Left ventricle myocardium inferior (tissue), 1 donor: Measurements from ENCODE around the gene TET1. TPM values are rescaled to one million over a fixed set of nuclear protein-coding genes. Genes with fewer than 3 reads are reported as not detected.

Experiments
- DNase-seq: peaks from one replicate; pipeline ENCODE4 v3.0.0-alpha.2; 2020
- H3K27ac ChIP-seq: fragments of 200-600 bp; replicated peaks from 2 replicates; pipeline ENCODE4 v1.8.0; 2021
- H3K27me3 ChIP-seq: fragments of 200-600 bp; 2 replicates; pipeline ENCODE4 v1.8.0; 2021; ENCODE audit warnings: low read depth
- H3K36me3 ChIP-seq: fragments of 200-600 bp; 2 replicates; pipeline ENCODE4 v1.8.0; 2021
- H3K4me1 ChIP-seq: fragments of 200-600 bp; 2 replicates; pipeline ENCODE4 v1.8.0; 2021
- H3K4me3 ChIP-seq: fragments of 200-600 bp; 2 replicates; pipeline ENCODE4 v1.8.0; 2021; ENCODE audit warnings: mild to moderate bottlenecking, moderate library complexity
- H3K9me3 ChIP-seq: fragments of 200-600 bp; replicated peaks from 2 replicates; pipeline ENCODE4 v1.8.0; 2021
- CTCF ChIP-seq: fragments of 200-600 bp; IDR thresholded peaks from 2 replicates; pipeline ENCODE4 v1.8.0; 2021; ENCODE audit warnings: antibody characterized with exemption, mild to moderate bottlenecking, borderline replicate concordance
- intact Hi-C: fragments of 100-400 bp; cut with micrococcal nuclease; formaldehyde crosslinking; loops from one replicate; pipeline ENCODE4 v1.11.0; 2022
- total RNA-seq: library from RNA; stranded (reverse); fragmentation: NEBNext Ultra II Directional; extraction: Animal tissue kit (Norgen Biotek cat#: 25700); gene quantifications from one replicate; pipeline ENCODE4 v1.2.1, GENCODE V29; 2021
- donor health status: DM: no; HTN: yes; CAD: no; lungs with severe emphysema.

TET1 gene
- total RNA-seq, 1 donor from 2014 or later = 2.2 TPM

DNA sequence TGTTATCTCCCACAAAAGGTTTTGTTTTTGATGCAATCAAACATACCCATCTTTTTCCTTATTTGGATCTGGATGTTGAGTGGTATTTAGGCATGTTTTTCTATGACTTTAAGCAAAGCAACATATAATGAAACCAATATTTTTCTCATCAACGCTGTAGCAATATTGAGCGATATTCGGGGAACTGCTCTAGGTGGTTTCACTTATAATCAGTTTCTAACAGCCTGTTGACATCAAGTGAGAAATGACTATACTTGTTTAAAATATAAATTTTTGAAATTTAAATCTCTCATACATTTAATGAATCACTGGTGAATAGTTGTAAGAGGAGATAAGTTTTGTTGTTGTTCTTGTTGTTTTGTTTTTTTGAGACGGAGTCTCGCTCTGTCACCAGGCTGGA, 108.1 kb downstream of the TET1 start:
- no peaks in the 10 kb centered on the region for H3K27me3 ChIP-seq
- intact Hi-C loops = no loop called here
- no peak for DNase-seq
- H3K4me1 ChIP-seq = no peaks in the 10 kb centered on the region
- no peak overlapping the region for H3K27ac ChIP-seq
- H3K36me3 ChIP-seq = peaks cover 18% of the 10 kb centered on the region
- no peak for TF ChIP-seq CTCF
- H3K9me3 ChIP-seq = no peaks in the 10 kb centered on the region
- H3K4me3 ChIP-seq = no peak overlapping the region

DNA sequence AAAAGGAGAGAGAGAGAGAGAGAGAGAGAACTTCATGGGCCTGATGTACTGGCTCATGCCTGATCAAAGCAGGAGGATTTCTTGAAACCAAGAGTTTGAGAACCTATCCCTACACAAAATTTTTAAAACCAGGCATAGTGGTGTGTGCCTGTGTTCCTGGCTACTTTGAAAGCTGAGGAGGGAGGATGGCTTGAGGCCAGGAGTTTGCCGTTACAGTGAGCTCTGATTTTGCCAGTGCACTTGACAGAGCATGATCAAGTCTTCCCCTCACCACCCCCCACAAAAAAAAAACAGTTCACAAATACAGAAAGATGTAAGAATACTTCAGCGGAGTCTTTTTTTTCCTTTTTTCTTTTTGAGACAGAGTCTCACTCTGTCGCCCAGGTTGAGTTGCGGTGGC, 108.8 kb downstream of the TET1 start:
- intact Hi-C loops = no loop called here
- peaks cover 24% of the 10 kb centered on the region for H3K36me3 ChIP-seq
- H3K4me1 ChIP-seq = no peaks in the 10 kb centered on the region
- no peak overlapping the region for H3K4me3 ChIP-seq
- no peak for TF ChIP-seq CTCF
- no peak overlapping the region for H3K27ac ChIP-seq
- no peaks in the 10 kb centered on the region for H3K27me3 ChIP-seq
- H3K9me3 ChIP-seq = no peaks in the 10 kb centered on the region
- no peak for DNase-seq

- DNase-seq = no peak
- intact Hi-C loops = no loop called here
- H3K27me3 ChIP-seq = no peaks in the 10 kb centered on the region
- TF ChIP-seq CTCF = no peak
- no peaks in the 10 kb centered on the region for H3K9me3 ChIP-seq
- no peak overlapping the region for H3K27ac ChIP-seq
- no peaks in the 10 kb centered on the region for H3K4me1 ChIP-seq
- H3K36me3 ChIP-seq = peaks cover 54% of the 10 kb centered on the region
- no peak overlapping the region for H3K4me3 ChIP-seq
Measured at GRCh38 chr10:68684413-68684812, 124.3 kb downstream of the TET1 start.

DNA sequence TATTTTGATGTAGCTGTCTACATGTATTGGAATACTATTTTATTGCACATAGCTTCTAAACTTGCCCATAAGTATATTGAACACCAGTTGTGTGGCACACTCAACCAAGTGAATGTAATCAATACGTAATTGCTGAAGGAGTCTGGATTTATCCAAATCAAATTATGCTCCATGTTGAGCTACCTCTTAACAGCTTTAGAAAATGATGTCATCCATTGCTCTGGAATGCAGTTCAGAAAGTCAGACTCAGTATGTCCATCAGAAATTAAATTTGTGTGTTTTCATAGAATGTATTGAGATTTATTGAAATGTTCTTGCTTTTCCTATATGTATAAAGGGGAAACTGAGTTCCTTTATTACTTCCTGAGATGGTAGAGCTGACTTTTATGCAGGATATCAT, 135.9 kb downstream of the TET1 start:
- Histone ChIP-seq H3K27ac (no peak overlapping the region), H3K27me3 (no peaks in the 10 kb centered on the region), H3K36me3 (peaks cover 11% of the 10 kb centered on the region), H3K9me3 (no peaks in the 10 kb centered on the region), H3K4me3 (no peak overlapping the region), H3K4me1 (peaks cover 11% of the 10 kb centered on the region)
- no peak for TF ChIP-seq CTCF
- intact Hi-C loops = no loop called here
- DNase-seq = no peak

GRCh38 chr10:68697106-68697505, 137.0 kb downstream of the TET1 start:
- H3K36me3 ChIP-seq = peaks cover under 1% of the 10 kb centered on the region
- no peak for TF ChIP-seq CTCF
- DNase-seq = no peak
- no peaks in the 10 kb centered on the region for H3K9me3 ChIP-seq
- peaks cover 11% of the 10 kb centered on the region for H3K4me1 ChIP-seq
- intact Hi-C loops = no loop called here
- H3K4me3 ChIP-seq = no peak overlapping the region
- H3K27ac ChIP-seq = no peak overlapping the region
- H3K27me3 ChIP-seq = no peaks in the 10 kb centered on the region

- TF ChIP-seq CTCF = no peak
- no peak overlapping the region for H3K27ac ChIP-seq
- H3K4me1 ChIP-seq = peaks cover 11% of the 10 kb centered on the region
- DNase-seq = no peak
- no peaks in the 10 kb centered on the region for H3K36me3 ChIP-seq
- no peak overlapping the region for H3K4me3 ChIP-seq
- intact Hi-C loops = no loop called here
- no peaks in the 10 kb centered on the region for H3K9me3 ChIP-seq
- H3K27me3 ChIP-seq = no peaks in the 10 kb centered on the region
Measured at GRCh38 chr10:68700197-68700596, 140.1 kb downstream of the TET1 start.
